HepG2 (cell line): ENCODE data around the gene STXBP2. TPM values are rescaled to one million over a fixed set of nuclear protein-coding genes. Genes with fewer than 3 reads are reported as not detected.
A peak's percentile ranks its signal among the peaks of the same experiment; 100 is the strongest.

Experiments used
- CBX1 ChIP-seq: IDR thresholded peaks from one replicate; pipeline ENCODE4 v1.6.1; 2016; ENCODE audit warnings: antibody characterized with exemption, low read depth
- EHMT2 ChIP-seq: fragments of 200-600 bp; sonication (generic); IDR thresholded peaks from 2 replicates; pipeline ENCODE4 v1.7.0; 2017; ENCODE audit warnings: antibody characterized with exemption, low read depth, low read length, borderline replicate concordance
- FOXK2 ChIP-seq: fragments of 450-650 bp; IDR thresholded peaks from 2 replicates; pipeline ENCODE4 v1.6.1; 2016
- HNF4A ChIP-seq: sonication (generic); formaldehyde crosslinking; IDR thresholded peaks from 2 replicates; pipeline ENCODE4 v1.4.0; 2020; ENCODE audit warnings: missing genetic modification reagents
- HNRNPL ChIP-seq: fragments of 200-400 bp; formaldehyde crosslinking; IDR thresholded peaks from 2 replicates; pipeline ENCODE4 v1.6.1; 2017; ENCODE audit warnings: mild to moderate bottlenecking, low read depth, low read length
- JUNB ChIP-seq: sonication (generic); formaldehyde crosslinking; IDR thresholded peaks from 2 replicates; pipeline ENCODE4 v1.8.0; 2022; ENCODE audit warnings: missing genetic modification reagents, mild to moderate bottlenecking, borderline replicate concordance
- KLF6 ChIP-seq: IDR thresholded peaks from 2 replicates; pipeline ENCODE4 v1.8.0; 2016; ENCODE audit warnings: missing biosample characterization, missing genetic modification reagents
- MAFF ChIP-seq: IDR thresholded peaks from 2 replicates; pipeline ENCODE4 v1.6.1; 2011; ENCODE audit warnings: low read depth, low read length, improper control_type of control experiment
- MTF2 ChIP-seq: sonication (generic); formaldehyde crosslinking; IDR thresholded peaks from 2 replicates; pipeline ENCODE4 v1.5.0; 2020; ENCODE audit warnings: missing genetic modification reagents, borderline replicate concordance
- NFIB ChIP-seq: sonication (generic); formaldehyde crosslinking; IDR thresholded peaks from 2 replicates; pipeline ENCODE4 v1.9.0; 2021; ENCODE audit warnings: missing genetic modification reagents, mild to moderate bottlenecking, borderline replicate concordance
- REL ChIP-seq: sonication (generic); formaldehyde crosslinking; conservative IDR thresholded peaks from 2 replicates; pipeline ENCODE4 v1.8.0; 2022; ENCODE audit warnings: mild to moderate bottlenecking, missing genetic modification reagents, moderate library complexity
- RXRA ChIP-seq: sonication (generic); formaldehyde crosslinking; IDR thresholded peaks from 2 replicates; pipeline ENCODE4 v1.5.1; 2020; ENCODE audit warnings: missing genetic modification reagents
- SMYD3 ChIP-seq: sonication (generic); formaldehyde crosslinking; IDR thresholded peaks from 2 replicates; pipeline ENCODE4 v1.8.1; 2023; ENCODE audit warnings: mild to moderate bottlenecking, missing genetic modification reagents
- TGIF2 ChIP-seq: IDR thresholded peaks from 2 replicates; pipeline ENCODE4 v1.6.1; 2016; ENCODE audit warnings: control low read depth, missing compliant biosample characterization
- XBP1 ChIP-seq: sonication (generic); formaldehyde crosslinking; IDR thresholded peaks from 2 replicates; pipeline ENCODE4 v1.5.0; 2020; ENCODE audit warnings: missing genetic modification reagents
- ZMAT3 ChIP-seq: sonication (generic); formaldehyde crosslinking; conservative IDR thresholded peaks from 2 replicates; pipeline ENCODE4 v1.7.0; 2021; ENCODE audit warnings: missing genetic modification reagents
- ZNF160 ChIP-seq: sonication (generic); formaldehyde crosslinking; IDR thresholded peaks from 2 replicates; pipeline ENCODE4 v1.8.0; 2022; ENCODE audit warnings: mild to moderate bottlenecking, inconsistent platforms, missing genetic modification reagents
- ZNF205 ChIP-seq: IDR thresholded peaks from 2 replicates; pipeline ENCODE4 v1.6.1; 2018; ENCODE audit warnings: missing biosample characterization, missing genetic modification reagents
- ZNF296 ChIP-seq: sonication (generic); formaldehyde crosslinking; conservative IDR thresholded peaks from 2 replicates; pipeline ENCODE4 v1.5.0; 2020; ENCODE audit warnings: mild to moderate bottlenecking, missing genetic modification reagents
- ZNF30 ChIP-seq: sonication (generic); formaldehyde crosslinking; IDR thresholded peaks from 2 replicates; pipeline ENCODE4 v1.5.0; 2020; ENCODE audit warnings: mild to moderate bottlenecking, missing genetic modification reagents
- ZNF44 ChIP-seq: sonication (generic); formaldehyde crosslinking; IDR thresholded peaks from 2 replicates; pipeline ENCODE4 v1.5.1; 2020; ENCODE audit warnings: mild to moderate bottlenecking, missing genetic modification reagents
- ZNF503 ChIP-seq: sonication (generic); formaldehyde crosslinking; IDR thresholded peaks from 2 replicates; pipeline ENCODE4 v1.4.0; 2020; ENCODE audit warnings: missing genetic modification reagents
- ZNF792 ChIP-seq: IDR thresholded peaks from 2 replicates; pipeline ENCODE4 v1.6.1; 2016
- ZSCAN22 ChIP-seq: sonication (generic); formaldehyde crosslinking; IDR thresholded peaks from 2 replicates; pipeline ENCODE4 v1.4.0; 2020; ENCODE audit warnings: mild to moderate bottlenecking, missing genetic modification reagents
- polyA plus RNA-seq, 8 experiments: library from polyadenylated mRNA; depleted of rRNA in 3 of 8; stranded (reverse) in 7 of 8; unstranded in 1 of 8; fragments of >200 nt; fragmentation: Illumina TruSeq in 4 of 8; extraction: Trizol in 4 of 8; gene quantifications; 2 replicates each; pipeline versions ENCODE4 v1.2.1 to v1.2.3, GENCODE V29; 2011 to 2016; ENCODE audit warnings: low read depth in 4 of 8, missing spikeins in 1 of 8, mixed read lengths in 1 of 8; ENCODE audit not compliant: insufficient read depth in 1 of 8
- total RNA-seq, 5 experiments: library from RNA; depleted of rRNA; stranded (reverse); fragments of >200 nt; fragmentation: Illumina TruSeq; extraction: Trizol; gene quantifications; 2 replicates each; pipeline ENCODE4 v1.2.3, GENCODE V29; 2016; ENCODE audit warnings: low read depth in 1 of 5
- TF ChIP-seq, protein P1 (sequence below): sonication (generic); formaldehyde crosslinking; IDR thresholded peaks from 2 replicates; pipeline ENCODE4; 2020; ENCODE audit warnings: missing genetic modification reagents, mild to moderate bottlenecking, borderline replicate concordance
- TF ChIP-seq, protein P2 (sequence below): sonication (generic); formaldehyde crosslinking; IDR thresholded peaks from 2 replicates; pipeline ENCODE4 v1.4.0; 2020; ENCODE audit warnings: missing genetic modification reagents, low read depth, mild to moderate bottlenecking, borderline replicate concordance

The STXBP2 gene
- total and polyA plus RNA-seq, 2 of the 13 experiments (the other 11 are each of a cell fraction or from before 2014, with no cell fraction given): 22.8 to 40.1 TPM

- TF ChIP-seq, protein P1, sequence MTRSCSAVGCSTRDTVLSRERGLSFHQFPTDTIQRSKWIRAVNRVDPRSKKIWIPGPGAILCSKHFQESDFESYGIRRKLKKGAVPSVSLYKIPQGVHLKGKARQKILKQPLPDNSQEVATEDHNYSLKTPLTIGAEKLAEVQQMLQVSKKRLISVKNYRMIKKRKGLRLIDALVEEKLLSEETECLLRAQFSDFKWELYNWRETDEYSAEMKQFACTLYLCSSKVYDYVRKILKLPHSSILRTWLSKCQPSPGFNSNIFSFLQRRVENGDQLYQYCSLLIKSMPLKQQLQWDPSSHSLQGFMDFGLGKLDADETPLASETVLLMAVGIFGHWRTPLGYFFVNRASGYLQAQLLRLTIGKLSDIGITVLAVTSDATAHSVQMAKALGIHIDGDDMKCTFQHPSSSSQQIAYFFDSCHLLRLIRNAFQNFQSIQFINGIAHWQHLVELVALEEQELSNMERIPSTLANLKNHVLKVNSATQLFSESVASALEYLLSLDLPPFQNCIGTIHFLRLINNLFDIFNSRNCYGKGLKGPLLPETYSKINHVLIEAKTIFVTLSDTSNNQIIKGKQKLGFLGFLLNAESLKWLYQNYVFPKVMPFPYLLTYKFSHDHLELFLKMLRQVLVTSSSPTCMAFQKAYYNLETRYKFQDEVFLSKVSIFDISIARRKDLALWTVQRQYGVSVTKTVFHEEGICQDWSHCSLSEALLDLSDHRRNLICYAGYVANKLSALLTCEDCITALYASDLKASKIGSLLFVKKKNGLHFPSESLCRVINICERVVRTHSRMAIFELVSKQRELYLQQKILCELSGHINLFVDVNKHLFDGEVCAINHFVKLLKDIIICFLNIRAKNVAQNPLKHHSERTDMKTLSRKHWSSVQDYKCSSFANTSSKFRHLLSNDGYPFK (CRISPR knock-in tag): no peak
- no peak for TF ChIP-seq SMYD3 (CRISPR knock-in tag)
- TF ChIP-seq, protein P2, sequence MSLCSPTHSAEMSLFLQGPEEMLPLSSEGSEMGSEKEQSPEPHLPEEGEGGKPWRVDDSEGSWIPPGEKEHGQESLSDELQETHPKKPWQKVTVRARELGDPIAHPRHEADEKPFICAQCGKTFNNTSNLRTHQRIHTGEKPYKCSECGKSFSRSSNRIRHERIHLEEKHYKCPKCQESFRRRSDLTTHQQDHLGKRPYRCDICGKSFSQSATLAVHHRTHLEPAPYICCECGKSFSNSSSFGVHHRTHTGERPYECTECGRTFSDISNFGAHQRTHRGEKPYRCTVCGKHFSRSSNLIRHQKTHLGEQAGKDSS (CRISPR knock-in tag): no peak
- TF ChIP-seq MAFF: no peak
- TF ChIP-seq ZNF205 (CRISPR knock-in tag): 0 out of 2 replicates have a peak, but pooled peaks have one; percentile 23
- no peak for TF ChIP-seq CBX1
- no peak for TF ChIP-seq KLF6
- no peak for TF ChIP-seq ZNF160 (CRISPR knock-in tag)
- no peak for TF ChIP-seq ZNF44
- no peak for TF ChIP-seq HNRNPL
- no peak for TF ChIP-seq FOXK2
- TF ChIP-seq ZNF503 (CRISPR knock-in tag): no peak
- TF ChIP-seq ZMAT3 (CRISPR knock-in tag): no peak
- TF ChIP-seq NFIB (CRISPR knock-in tag): no peak
- no peak for TF ChIP-seq EHMT2
- TF ChIP-seq JUNB (CRISPR knock-in tag): no peak
- TF ChIP-seq MTF2 (CRISPR knock-in tag): no peak
- no peak for TF ChIP-seq REL (CRISPR knock-in tag)
- no peak for TF ChIP-seq ZNF30 (CRISPR knock-in tag)
- no peak for TF ChIP-seq TGIF2 (CRISPR knock-in tag)
- no peak for TF ChIP-seq RXRA (CRISPR knock-in tag)
- TF ChIP-seq ZNF792 (CRISPR knock-in tag): no peak
- peak; percentile 20; the same call in 1 of the 2 replicates for TF ChIP-seq HNF4A
- TF ChIP-seq XBP1 (CRISPR knock-in tag): no peak
- TF ChIP-seq ZSCAN22 (CRISPR knock-in tag): no peak
- peak; percentile 60; the same call in 1 of the 2 replicates for TF ChIP-seq ZNF296 (CRISPR knock-in tag)
Measured at GRCh38 chr19:7637374-7638256, 705 bp downstream of the STXBP2 start (continued).
